ENCODE data around the gene MYT1.

- TF ChIP-seq CTCF (IDR thresholded peaks at IDR 0.05; ENCODE audit: poor library complexity, severe bottlenecking) (peak; percentile 73), EP300 (conservative IDR thresholded peaks at IDR 0.05; ENCODE audit: poor library complexity, severe bottlenecking) (no peak), POLR2AphosphoS5 (IDR thresholded peaks at IDR 0.05) (peak; percentile 11), EZH2 (IDR thresholded peaks at IDR 0.05; ENCODE audit: borderline replicate concordance, insufficient read depth, low read length, poor library complexity, severe bottlenecking) (no peak), TAF1 (IDR thresholded peaks at IDR 0.05; ENCODE audit: low read depth) (no peak), SMC3 (conservative IDR thresholded peaks at IDR 0.05; ENCODE audit: poor library complexity) (peak; percentile 63), REST (IDR thresholded peaks at IDR 0.05; ENCODE audit: borderline replicate concordance) (no peak), RAD21 (conservative IDR thresholded peaks at IDR 0.05) (peak; percentile 61), MXI1 (conservative IDR thresholded peaks at IDR 0.05; ENCODE audit: poor library complexity, severe bottlenecking) (no peak)
Measured at GRCh38 chr20:64223526-64224067, 59.3 kb downstream of the MYT1 start.

All from neural cell (in vitro differentiated cells).